OCI-LY1 (cell line): ENCODE data around the gene ERLIN1.

Experiments used
- EZH2 ChIP-seq: fragments of 200-600 bp; sonication (generic), shearing (Covaris generic); IDR thresholded peaks from 2 replicates; pipeline ENCODE4 v1.8.0; 2017; ENCODE audit warnings: borderline replicate concordance, mixed run types, mild to moderate bottlenecking, antibody characterized with exemption, low read length, moderate library complexity, mixed read lengths
- TF ChIP-seq, protein P1 (sequence below): fragments of 200-600 bp; sonication (generic), shearing (Covaris generic); IDR thresholded peaks from 2 replicates; pipeline ENCODE4 v1.5.1; 2017; ENCODE audit warnings: mild to moderate bottlenecking, antibody characterized with exemption, low read length, moderate library complexity, mixed read lengths

DNA sequence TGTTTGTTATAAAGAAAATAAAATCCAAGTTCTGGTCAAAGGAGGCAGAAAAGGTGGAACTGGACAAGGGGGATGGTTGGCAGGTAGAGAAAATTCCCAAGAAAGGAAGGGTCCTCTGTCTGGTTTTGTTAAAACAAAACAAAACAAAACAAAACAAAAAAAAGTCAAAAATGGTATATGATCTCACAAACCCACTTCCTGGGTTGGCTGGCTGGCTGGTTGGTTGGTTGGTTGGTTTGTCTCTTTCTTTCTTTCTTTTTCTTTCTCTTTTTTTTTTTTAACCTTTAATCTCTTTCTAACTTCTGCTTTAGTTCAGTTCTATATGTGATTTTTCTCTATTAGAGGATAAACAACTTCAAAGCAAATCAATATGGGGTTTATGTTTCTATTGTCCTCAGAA, 63.0 kb downstream of the ERLIN1 start:
- TF ChIP-seq, protein P1, sequence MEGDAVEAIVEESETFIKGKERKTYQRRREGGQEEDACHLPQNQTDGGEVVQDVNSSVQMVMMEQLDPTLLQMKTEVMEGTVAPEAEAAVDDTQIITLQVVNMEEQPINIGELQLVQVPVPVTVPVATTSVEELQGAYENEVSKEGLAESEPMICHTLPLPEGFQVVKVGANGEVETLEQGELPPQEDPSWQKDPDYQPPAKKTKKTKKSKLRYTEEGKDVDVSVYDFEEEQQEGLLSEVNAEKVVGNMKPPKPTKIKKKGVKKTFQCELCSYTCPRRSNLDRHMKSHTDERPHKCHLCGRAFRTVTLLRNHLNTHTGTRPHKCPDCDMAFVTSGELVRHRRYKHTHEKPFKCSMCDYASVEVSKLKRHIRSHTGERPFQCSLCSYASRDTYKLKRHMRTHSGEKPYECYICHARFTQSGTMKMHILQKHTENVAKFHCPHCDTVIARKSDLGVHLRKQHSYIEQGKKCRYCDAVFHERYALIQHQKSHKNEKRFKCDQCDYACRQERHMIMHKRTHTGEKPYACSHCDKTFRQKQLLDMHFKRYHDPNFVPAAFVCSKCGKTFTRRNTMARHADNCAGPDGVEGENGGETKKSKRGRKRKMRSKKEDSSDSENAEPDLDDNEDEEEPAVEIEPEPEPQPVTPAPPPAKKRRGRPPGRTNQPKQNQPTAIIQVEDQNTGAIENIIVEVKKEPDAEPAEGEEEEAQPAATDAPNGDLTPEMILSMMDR: no peak
- no peak for TF ChIP-seq EZH2
